HG03060 (cell line): Measurements from ENCODE around the gene ABCA4.

ENCODE experiments used
- ATAC-seq: cut with Tn5 transposase; IDR thresholded peaks from one replicate; pipeline ENCODE4 v1.9.1; 2021; ENCODE audit warnings: low read depth, moderate number of reproducible peaks; ENCODE audit not compliant: unreplicated experiment

The ABCA4 gene

GRCh38 chr1:94084547-94084946 lies 36.4 kb downstream of the ABCA4 start:
- no peak for ATAC-seq

- ATAC-seq: no peak
These were observed 36.9 kb downstream of the ABCA4 start for GRCh38 chr1:94084085-94084484.

GRCh38 chr1:94083681-94084080 lies 37.3 kb downstream of the ABCA4 start:
- ATAC-seq: no peak

- ATAC-seq: no peak
These were observed 39.2 kb downstream of the ABCA4 start for GRCh38 chr1:94081566-94082344.

GRCh38 chr1:94079989-94080388 lies 41.0 kb downstream of the ABCA4 start:
- no peak for ATAC-seq

- ATAC-seq: no peak
These were observed 41.6 kb downstream of the ABCA4 start for GRCh38 chr1:94079080-94079940.

GRCh38 chr1:94072840-94073522 lies 48.0 kb downstream of the ABCA4 start:
- no peak for ATAC-seq

GRCh38 chr1:94071976-94072375 lies 49.0 kb downstream of the ABCA4 start:
- no peak for ATAC-seq

- no peak for ATAC-seq
These were observed 49.6 kb downstream of the ABCA4 start for GRCh38 chr1:94071391-94071790.

- ATAC-seq: no peak
These were observed 50.1 kb downstream of the ABCA4 start for GRCh38 chr1:94070865-94071264.

- no peak for ATAC-seq
These were observed 51.0 kb downstream of the ABCA4 start for GRCh38 chr1:94069919-94070285.

GRCh38 chr1:94068999-94069918 lies 51.7 kb downstream of the ABCA4 start:
- no peak for ATAC-seq

GRCh38 chr1:94068096-94068998 lies 52.6 kb downstream of the ABCA4 start:
- ATAC-seq: no peak

- ATAC-seq: no peak
These were observed 53.8 kb downstream of the ABCA4 start for GRCh38 chr1:94067196-94067595.

GRCh38 chr1:94063379-94063778 lies 57.6 kb downstream of the ABCA4 start:
- no peak for ATAC-seq

GRCh38 chr1:94061513-94062443 lies 59.2 kb downstream of the ABCA4 start:
- peak; percentile 61 for ATAC-seq

- no peak for ATAC-seq
These were observed 60.2 kb downstream of the ABCA4 start for GRCh38 chr1:94060720-94061119.

GRCh38 chr1:94058766-94059165 lies 62.2 kb downstream of the ABCA4 start:
- ATAC-seq: no peak
